Ishikawa (cell line): ENCODE results near the gene OXA1L.
A peak's percentile ranks its signal among the peaks of the same experiment; 100 is the strongest.

ENCODE experiments used
- CEBPB ChIP-seq: IDR thresholded peaks from 2 replicates; pipeline ENCODE4 v1.6.1; 2012
- CREB1 ChIP-seq: IDR thresholded peaks from 2 replicates; pipeline ENCODE4 v1.6.1; 2012; ENCODE audit warnings: low read depth
- EGR1 ChIP-seq: IDR thresholded peaks from 2 replicates; pipeline ENCODE4 v1.6.1; 2012
- EP300 ChIP-seq: IDR thresholded peaks from 2 replicates; pipeline ENCODE4 v1.6.1; 2012; ENCODE audit warnings: borderline replicate concordance
- FOXM1 ChIP-seq: IDR thresholded peaks from 2 replicates; pipeline ENCODE4 v1.6.1; 2012; ENCODE audit warnings: low read depth, borderline replicate concordance
- MAX ChIP-seq: IDR thresholded peaks from 2 replicates; pipeline ENCODE4 v1.6.1; 2012
- NFIC ChIP-seq: IDR thresholded peaks from 2 replicates; pipeline ENCODE4 v1.6.1; 2012
- RAD21 ChIP-seq: IDR thresholded peaks from 2 replicates; pipeline ENCODE4 v1.6.1; 2012; ENCODE audit warnings: low read depth
- REST ChIP-seq: IDR thresholded peaks from 2 replicates; pipeline ENCODE4 v1.6.1; 2012; ENCODE audit warnings: low read depth, mild to moderate bottlenecking
- TAF1 ChIP-seq: IDR thresholded peaks from 2 replicates; pipeline ENCODE4 v1.6.1; 2012; ENCODE audit warnings: low read depth, mild to moderate bottlenecking
- TCF12 ChIP-seq: IDR thresholded peaks from 2 replicates; pipeline ENCODE4 v1.6.1; 2012; ENCODE audit warnings: low read depth
- TEAD4 ChIP-seq: IDR thresholded peaks from 2 replicates; pipeline ENCODE4 v1.6.1; 2012
- USF1 ChIP-seq: IDR thresholded peaks from 2 replicates; pipeline ENCODE4 v1.6.1; 2012
- YY1 ChIP-seq: IDR thresholded peaks from 2 replicates; pipeline ENCODE4 v1.6.1; 2012; ENCODE audit warnings: low read depth
- ZBTB7A ChIP-seq: IDR thresholded peaks from 2 replicates; pipeline ENCODE4 v1.6.1; 2012; ENCODE audit warnings: low read depth

Gene OXA1L

GRCh38 chr14:22766457-22767322 is at the start of gene OXA1L:
Gene OXA1L, plus strand, starts transcription at chr14:22766688. Its CDS starts 14 bp downstream, at chr14:22766702.
- peak; percentile 84 for TF ChIP-seq NFIC
- TF ChIP-seq RAD21: no peak
- TF ChIP-seq YY1: peak; percentile 95
- peak; percentile 69 for TF ChIP-seq USF1
- TF ChIP-seq TCF12: 0 out of 2 replicates have a peak, but pooled peaks have one; percentile 18
- TF ChIP-seq ZBTB7A: no peak
- no peak for TF ChIP-seq FOXM1
- TF ChIP-seq EP300: no peak
- TF ChIP-seq REST: no peak
- no peak for TF ChIP-seq CEBPB
- no peak for TF ChIP-seq CREB1
- TF ChIP-seq EGR1: no peak
- TF ChIP-seq MAX: peak; percentile 93
- no peak for TF ChIP-seq TEAD4
- TF ChIP-seq TAF1: peak; percentile 94

GRCh38 chr14:22718091-22718490 is 48.4 kb upstream of the OXA1L start:
- TF ChIP-seq FOXM1: no peak
- no peak for TF ChIP-seq CREB1
- TF ChIP-seq MAX: no peak
- TF ChIP-seq EP300: no peak
- TF ChIP-seq NFIC: no peak

GRCh38 chr14:22721213-22721612 is 45.3 kb upstream of the OXA1L start:
- TF ChIP-seq MAX (no peak), RAD21 (no peak), TCF12 (no peak), FOXM1 (no peak), TAF1 (no peak), NFIC (no peak), EP300 (no peak), EGR1 (no peak), CREB1 (no peak), CEBPB (no peak), TEAD4 (no peak), ZBTB7A (no peak), YY1 (no peak), REST (no peak), USF1 (no peak)

- TF ChIP-seq REST: peak; percentile 79
- no peak for TF ChIP-seq TAF1
These were observed 42.7 kb upstream of the OXA1L start for GRCh38 chr14:22723815-22724214.
